GM18951 (cell line): ENCODE data around the gene DMKN.

Experiments
- POLR2A ChIP-seq: IDR thresholded peaks from 4 replicates; pipeline ENCODE4 v1.6.1; 2011; ENCODE audit warnings: mild to moderate bottlenecking; ENCODE audit not compliant: insufficient read length, insufficient read depth; ENCODE audit errors: extremely low read depth
- in situ Hi-C: fragments of 300-500 bp; cut with MboI; formaldehyde crosslinking; loops from one replicate; pipeline ENCODE4 v1.12.0; 2022; ENCODE audit warnings: low sequenced_read_pairs, mixed read lengths, inconsistent platforms; ENCODE audit not compliant: unreplicated experiment

The DMKN gene

GRCh38 chr19:35487656-35488182 lies 25.7 kb downstream of the DMKN start:
- no peak for TF ChIP-seq POLR2A
- in situ Hi-C loops = no loop called here

- in situ Hi-C loops = no loop called here
- TF ChIP-seq POLR2A = no peak
These were observed 27.2 kb downstream of the DMKN start for GRCh38 chr19:35486268-35486708.

GRCh38 chr19:35484252-35485036 lies 29.0 kb downstream of the DMKN start:
- TF ChIP-seq POLR2A = no peak
- in situ Hi-C loops = no loop called here

- in situ Hi-C loops = no loop called here
- no peak for TF ChIP-seq POLR2A
These were observed 30.4 kb downstream of the DMKN start for GRCh38 chr19:35483089-35483488.

GRCh38 chr19:35478794-35479677 lies 34.4 kb downstream of the DMKN start:
- no peak for TF ChIP-seq POLR2A
- in situ Hi-C loops = no loop called here

- in situ Hi-C loops = no loop called here
- no peak for TF ChIP-seq POLR2A
These were observed 37.3 kb downstream of the DMKN start for GRCh38 chr19:35476149-35476548.

- in situ Hi-C loops = loop anchor here (5.0 kb wide), 1 partner anchor 122 kb away; no protein-coding TSS in a partner anchor
These were observed 38.9 kb downstream of the DMKN start for GRCh38 chr19:35474594-35474993.

GRCh38 chr19:35474104-35474503 lies 39.3 kb downstream of the DMKN start:
- in situ Hi-C loops = loop anchor here (5.0 kb wide), 1 partner anchor 122 kb away; no protein-coding TSS in a partner anchor
- TF ChIP-seq POLR2A = no peak

GRCh38 chr19:35471946-35472345 lies 41.5 kb downstream of the DMKN start:
- in situ Hi-C loops = loop anchor here (5.0 kb wide), 1 partner anchor 120 kb away; no protein-coding TSS in a partner anchor
- no peak for TF ChIP-seq POLR2A

- in situ Hi-C loops = loop anchor here (5.0 kb wide), 1 partner anchor 119 kb away; no protein-coding TSS in a partner anchor
These were observed 42.4 kb downstream of the DMKN start for GRCh38 chr19:35471075-35471474.

GRCh38 chr19:35470128-35470527 lies 43.3 kb downstream of the DMKN start:
- TF ChIP-seq POLR2A = no peak
- in situ Hi-C loops = loop anchor here (5.0 kb wide), 1 partner anchor 118 kb away; no protein-coding TSS in a partner anchor

GRCh38 chr19:35468637-35469036 lies 44.8 kb downstream of the DMKN start:
- in situ Hi-C loops = no loop called here

GRCh38 chr19:35466259-35466658 lies 47.2 kb downstream of the DMKN start:
- in situ Hi-C loops = no loop called here

More at GRCh38 chr19:35468637-35469036, 44.8 kb downstream of the DMKN start:
- TF ChIP-seq POLR2A = no peak

GRCh38 chr19:35462956-35463355 lies 50.5 kb downstream of the DMKN start:
- in situ Hi-C loops = loop anchor here (5.0 kb wide), 1 partner anchor 41 kb away; no protein-coding TSS in a partner anchor

More at GRCh38 chr19:35466259-35466658, 47.2 kb downstream of the DMKN start:
- TF ChIP-seq POLR2A = no peak
